ENCODE results near the gene KRI1. TPM values are rescaled to one million over a fixed set of nuclear protein-coding genes. Genes with fewer than 3 reads are reported as not detected.
A peak's percentile ranks its signal among the peaks of the same experiment; 100 is the strongest.

Gene KRI1
- total RNA-seq, 1 donor, result 5.4 TPM

GRCh38 chr19:10560154-10560553, 5.7 kb downstream of the KRI1 start:
- Histone ChIP-seq H3K4me1 (ENCODE audit: insufficient read depth, low read length) (peaks cover 5% of the 10 kb centered on the region), H3K79me2 (ENCODE audit: insufficient read depth, low read length) (peaks cover 10% of the 10 kb centered on the region), H3K36me3 (ENCODE audit: insufficient read depth, low read length) (peaks cover 49% of the 10 kb centered on the region), H4K20me1 (ENCODE audit: insufficient read depth, low read length) (peaks cover 3% of the 10 kb centered on the region), H3K4me2 (ENCODE audit: insufficient read depth, low read length) (no peak overlapping the region), H2AFZ (ENCODE audit: low read length) (no peak overlapping the region), H3K9me3 (ENCODE audit: low read depth, low read length) (no peaks in the 10 kb centered on the region), H3K27ac (ENCODE audit: low read depth, low read length) (no peak overlapping the region), H3K27me3 (ENCODE audit: insufficient read depth, low read length) (no peaks in the 10 kb centered on the region), H3K4me3 (ENCODE audit: insufficient read depth, low read length) (no peak overlapping the region)
- peak; percentile 51 for DNase-seq (ENCODE audit: insufficient read length, low spot score, missing footprints)
- TF ChIP-seq CTCF (IDR thresholded peaks at IDR 0.05; ENCODE audit: extremely low read depth, low read depth, low read length), result no peak

- peaks cover 2% of the 10 kb centered on the region for H3K79me2 ChIP-seq (ENCODE audit: insufficient read depth, low read length)
- peak; percentile 69 for DNase-seq (ENCODE audit: insufficient read length, low spot score, missing footprints)
- no peak for TF ChIP-seq CTCF (IDR thresholded peaks at IDR 0.05; ENCODE audit: extremely low read depth, low read depth, low read length)
- H3K9me3 ChIP-seq (ENCODE audit: low read depth, low read length), result no peaks in the 10 kb centered on the region
- H3K4me2 ChIP-seq (ENCODE audit: insufficient read depth, low read length), result no peak overlapping the region
- H4K20me1 ChIP-seq (ENCODE audit: insufficient read depth, low read length), result peaks cover 3% of the 10 kb centered on the region
- H3K27ac ChIP-seq (ENCODE audit: low read depth, low read length), result no peak overlapping the region
- peaks cover 63% of the 10 kb centered on the region for H3K36me3 ChIP-seq (ENCODE audit: insufficient read depth, low read length)
- no peaks in the 10 kb centered on the region for H3K27me3 ChIP-seq (ENCODE audit: insufficient read depth, low read length)
- no peak overlapping the region for H3K4me3 ChIP-seq (ENCODE audit: insufficient read depth, low read length)
- no peak overlapping the region for H2AFZ ChIP-seq (ENCODE audit: low read length)
- no peaks in the 10 kb centered on the region for H3K4me1 ChIP-seq (ENCODE audit: insufficient read depth, low read length)
These were observed 8.1 kb downstream of the KRI1 start for GRCh38 chr19:10557603-10558197.

- Histone ChIP-seq H3K36me3 (ENCODE audit: insufficient read depth, low read length) (peaks cover 58% of the 10 kb centered on the region), H3K79me2 (ENCODE audit: insufficient read depth, low read length) (no peaks in the 10 kb centered on the region), H2AFZ (ENCODE audit: low read length) (no peak overlapping the region), H4K20me1 (ENCODE audit: insufficient read depth, low read length) (peaks cover 3% of the 10 kb centered on the region), H3K4me2 (ENCODE audit: insufficient read depth, low read length) (no peak overlapping the region), H3K27ac (ENCODE audit: low read depth, low read length) (no peak overlapping the region), H3K9me3 (ENCODE audit: low read depth, low read length) (no peaks in the 10 kb centered on the region), H3K4me1 (ENCODE audit: insufficient read depth, low read length) (no peaks in the 10 kb centered on the region), H3K4me3 (ENCODE audit: insufficient read depth, low read length) (no peak overlapping the region), H3K27me3 (ENCODE audit: insufficient read depth, low read length) (no peaks in the 10 kb centered on the region)
- no peak for TF ChIP-seq CTCF (IDR thresholded peaks at IDR 0.05; ENCODE audit: extremely low read depth, low read depth, low read length)
- DNase-seq (ENCODE audit: insufficient read length, low spot score, missing footprints), result peak; percentile 78
These were observed 10.2 kb downstream of the KRI1 start for GRCh38 chr19:10555610-10555973.

- Histone ChIP-seq H4K20me1 (ENCODE audit: insufficient read depth, low read length) (peaks cover 3% of the 10 kb centered on the region), H3K9me3 (ENCODE audit: low read depth, low read length) (no peaks in the 10 kb centered on the region), H3K27ac (ENCODE audit: low read depth, low read length) (no peak overlapping the region), H3K36me3 (ENCODE audit: insufficient read depth, low read length) (peaks cover 53% of the 10 kb centered on the region), H3K27me3 (ENCODE audit: insufficient read depth, low read length) (no peaks in the 10 kb centered on the region), H3K79me2 (ENCODE audit: insufficient read depth, low read length) (no peaks in the 10 kb centered on the region), H2AFZ (ENCODE audit: low read length) (no peak overlapping the region), H3K4me1 (ENCODE audit: insufficient read depth, low read length) (no peaks in the 10 kb centered on the region), H3K4me3 (ENCODE audit: insufficient read depth, low read length) (no peak overlapping the region), H3K4me2 (ENCODE audit: insufficient read depth, low read length) (no peak overlapping the region)
- DNase-seq (ENCODE audit: insufficient read length, low spot score, missing footprints), result no peak
- no peak for TF ChIP-seq CTCF (IDR thresholded peaks at IDR 0.05; ENCODE audit: extremely low read depth, low read depth, low read length)
These were observed 10.8 kb downstream of the KRI1 start for GRCh38 chr19:10554760-10555609.

All from osteoblast (primary cell).